Measurements from ENCODE around the gene TMIE.

TMIE gene

DNA sequence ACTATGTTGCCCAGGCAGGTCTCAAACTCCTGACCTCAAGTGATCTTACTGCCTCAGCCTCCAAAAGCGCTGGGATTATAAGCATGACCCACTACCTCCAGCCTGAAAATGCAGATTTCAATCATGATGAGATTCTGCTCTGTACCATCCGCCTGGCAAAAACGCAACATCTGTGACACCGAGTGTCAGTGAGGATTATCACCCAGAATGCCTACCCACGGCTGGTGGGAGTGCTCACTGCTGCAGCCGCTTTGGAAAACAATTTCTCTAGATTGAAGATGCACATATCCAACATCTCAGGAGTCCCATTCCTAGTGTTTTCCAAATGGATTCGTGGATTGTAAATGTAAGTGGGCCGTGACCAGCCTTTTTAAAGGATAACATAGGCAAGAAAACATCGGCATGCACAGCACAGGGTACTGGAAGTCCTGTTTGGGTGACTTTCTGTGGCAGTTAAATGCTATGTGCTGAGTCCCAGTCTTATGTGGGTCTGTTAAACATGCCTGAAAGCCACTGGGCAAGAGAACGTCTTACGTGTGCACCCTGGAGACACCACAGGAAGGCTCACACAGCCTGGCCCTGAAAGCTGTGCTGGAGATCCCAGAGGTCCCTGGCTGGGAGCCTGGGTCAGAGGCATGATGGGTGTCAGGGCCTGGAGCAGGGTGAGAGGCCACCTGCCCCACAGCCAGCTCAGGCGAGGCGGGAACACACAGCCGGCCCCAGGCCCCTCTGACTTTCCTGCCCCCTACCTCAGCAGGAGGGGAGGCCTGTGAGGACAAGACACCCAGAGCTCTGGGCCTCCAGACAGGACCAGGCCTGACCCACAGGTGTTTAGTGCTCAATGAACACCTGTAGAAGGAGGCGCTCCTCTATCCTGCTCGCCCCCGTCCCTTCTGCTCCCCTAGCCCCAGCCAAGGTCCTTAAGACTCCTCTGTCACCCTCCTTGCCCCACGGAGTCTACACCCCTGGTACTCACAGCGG lies 15.6 kb downstream of the TMIE start:
- Histone ChIP-seq H3K27me3 (ENCODE audit: insufficient read depth, low read depth, severe bottlenecking) (no peaks in the 10 kb centered on the region), H3K9me3 (ENCODE audit: severe bottlenecking) (no peaks in the 10 kb centered on the region), H3K36me3 (no peaks in the 10 kb centered on the region), H3K27ac (no peak overlapping the region), H3K4me3 (ENCODE audit: low read depth, low read length) (no peak overlapping the region)
- DNase-seq: no peak
- TF ChIP-seq, protein P1, sequence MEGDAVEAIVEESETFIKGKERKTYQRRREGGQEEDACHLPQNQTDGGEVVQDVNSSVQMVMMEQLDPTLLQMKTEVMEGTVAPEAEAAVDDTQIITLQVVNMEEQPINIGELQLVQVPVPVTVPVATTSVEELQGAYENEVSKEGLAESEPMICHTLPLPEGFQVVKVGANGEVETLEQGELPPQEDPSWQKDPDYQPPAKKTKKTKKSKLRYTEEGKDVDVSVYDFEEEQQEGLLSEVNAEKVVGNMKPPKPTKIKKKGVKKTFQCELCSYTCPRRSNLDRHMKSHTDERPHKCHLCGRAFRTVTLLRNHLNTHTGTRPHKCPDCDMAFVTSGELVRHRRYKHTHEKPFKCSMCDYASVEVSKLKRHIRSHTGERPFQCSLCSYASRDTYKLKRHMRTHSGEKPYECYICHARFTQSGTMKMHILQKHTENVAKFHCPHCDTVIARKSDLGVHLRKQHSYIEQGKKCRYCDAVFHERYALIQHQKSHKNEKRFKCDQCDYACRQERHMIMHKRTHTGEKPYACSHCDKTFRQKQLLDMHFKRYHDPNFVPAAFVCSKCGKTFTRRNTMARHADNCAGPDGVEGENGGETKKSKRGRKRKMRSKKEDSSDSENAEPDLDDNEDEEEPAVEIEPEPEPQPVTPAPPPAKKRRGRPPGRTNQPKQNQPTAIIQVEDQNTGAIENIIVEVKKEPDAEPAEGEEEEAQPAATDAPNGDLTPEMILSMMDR (IDR thresholded peaks at IDR 0.05; ENCODE audit: low read depth, low read length): no peak

DNA sequence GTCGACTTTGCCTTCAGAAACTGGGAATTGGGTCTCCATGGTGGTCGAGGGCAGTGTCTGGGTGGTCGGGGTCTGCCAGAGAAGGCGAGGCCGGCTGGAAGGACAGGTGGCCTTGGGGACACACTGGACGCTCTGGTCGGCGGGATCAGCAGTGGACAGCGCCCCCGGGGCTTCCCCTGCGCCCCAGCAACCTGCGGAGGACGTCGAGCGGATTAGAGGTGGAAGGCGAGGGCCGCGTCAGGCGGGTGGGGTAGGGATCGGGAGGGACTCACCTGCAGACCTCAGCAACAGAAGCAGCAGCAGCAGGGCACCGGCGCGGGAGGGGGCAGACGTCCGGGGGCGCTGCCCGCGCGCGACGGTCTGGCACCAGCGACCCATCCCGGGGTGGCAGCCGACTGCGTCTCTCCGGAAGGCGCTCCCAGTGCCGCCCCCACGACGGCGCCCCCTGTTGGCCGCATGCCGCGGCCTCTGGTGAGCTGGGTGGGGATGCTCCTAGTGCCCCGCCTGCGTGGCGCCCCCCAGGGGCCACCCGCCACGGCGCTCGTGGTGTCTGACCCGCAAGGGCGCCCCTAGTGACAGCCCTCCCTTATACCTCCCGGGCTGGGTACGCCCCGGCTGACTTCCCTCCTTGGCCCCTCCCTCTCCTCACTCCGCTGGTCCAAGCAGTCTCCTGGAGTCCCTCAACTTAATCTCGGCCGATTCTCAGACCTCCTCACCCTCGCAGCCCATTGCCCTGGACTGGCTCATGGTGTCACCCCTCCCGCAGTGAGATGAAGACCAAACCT lies 16.4 kb downstream of the TMIE start, which contains the start of gene PRSS50:
PRSS50 (minus strand) TSS at position 423 of the 785 bp plus-strand sequence; CDS start at position 378, 45 bp downstream.
- no peaks in the 10 kb centered on the region for H3K9me3 ChIP-seq (ENCODE audit: severe bottlenecking)
- H3K4me3 ChIP-seq (ENCODE audit: low read depth, low read length): no peak within 1 kb of the TSS
- H3K27me3 ChIP-seq (ENCODE audit: insufficient read depth, low read depth, severe bottlenecking): no peaks in the 10 kb centered on the region
- no peaks in the 10 kb centered on the region for H3K36me3 ChIP-seq
- H3K27ac ChIP-seq: no peak within 1 kb of the TSS
- DNase-seq: no peak
- TF ChIP-seq, protein P1 (IDR thresholded peaks at IDR 0.05; ENCODE audit: low read depth, low read length): peak; percentile 52

DNA sequence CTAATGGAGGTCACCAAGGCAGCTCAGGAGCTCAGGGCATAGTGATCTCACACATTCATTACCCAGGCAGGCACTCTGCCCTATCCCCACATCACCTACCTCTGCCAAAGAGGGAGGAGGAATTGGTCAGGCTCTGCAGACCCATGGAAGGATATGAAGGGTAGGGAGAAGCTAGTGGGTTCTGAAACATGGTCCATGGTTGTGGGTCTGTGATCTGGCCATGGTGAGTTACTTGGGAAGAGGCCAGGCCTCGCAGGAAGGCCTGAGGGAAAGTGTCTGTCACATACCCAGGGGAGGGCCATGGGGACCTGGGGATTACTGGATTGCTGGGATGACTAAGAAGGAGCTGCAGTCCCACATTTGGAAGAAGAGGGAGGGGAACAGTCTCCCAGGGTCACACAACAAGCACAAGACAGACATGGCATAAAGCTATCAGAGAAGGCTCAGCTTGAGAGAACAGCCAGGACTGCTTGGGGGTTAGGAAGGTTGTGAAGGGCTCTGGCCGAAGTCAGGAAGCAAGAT lies 17.9 kb downstream of the TMIE start:
- H3K27me3 ChIP-seq (ENCODE audit: insufficient read depth, low read depth, severe bottlenecking): no peaks in the 10 kb centered on the region
- H3K36me3 ChIP-seq: no peaks in the 10 kb centered on the region
- no peak for DNase-seq
- H3K27ac ChIP-seq: no peak overlapping the region
- TF ChIP-seq, protein P1 (IDR thresholded peaks at IDR 0.05; ENCODE audit: low read depth, low read length): no peak
- H3K4me3 ChIP-seq (ENCODE audit: low read depth, low read length): no peak overlapping the region
- no peaks in the 10 kb centered on the region for H3K9me3 ChIP-seq (ENCODE audit: severe bottlenecking)

DNA sequence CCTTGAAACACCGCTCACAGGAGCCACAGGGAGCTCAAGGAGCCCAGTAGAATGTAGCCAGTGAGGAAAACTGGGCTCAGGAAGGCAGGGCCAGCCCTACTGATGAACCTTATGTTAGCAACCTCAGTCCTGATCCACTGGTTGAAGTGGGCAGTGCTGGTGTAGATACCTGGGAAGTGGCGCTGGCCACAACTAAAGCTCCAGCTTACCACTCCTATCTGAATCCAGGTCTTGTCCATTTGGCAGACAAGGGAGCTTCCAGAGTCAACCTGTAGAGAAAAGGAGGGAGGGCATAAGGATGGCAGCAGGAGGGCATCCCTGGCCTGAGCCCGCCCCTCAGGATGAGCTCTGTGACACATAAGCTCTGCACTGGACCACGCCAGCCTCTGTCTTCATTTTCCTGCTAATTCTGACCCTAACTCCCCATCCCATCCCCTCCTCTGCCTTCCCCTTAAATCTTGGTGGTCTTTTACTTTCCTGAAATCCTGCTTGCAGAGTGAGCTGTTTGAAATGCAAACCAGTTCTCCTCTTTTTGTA lies 18.6 kb downstream of the TMIE start:
- TF ChIP-seq, protein P1 (IDR thresholded peaks at IDR 0.05; ENCODE audit: low read depth, low read length): no peak
- no peaks in the 10 kb centered on the region for H3K9me3 ChIP-seq (ENCODE audit: severe bottlenecking)
- no peak overlapping the region for H3K4me3 ChIP-seq (ENCODE audit: low read depth, low read length)
- no peaks in the 10 kb centered on the region for H3K36me3 ChIP-seq
- no peaks in the 10 kb centered on the region for H3K27me3 ChIP-seq (ENCODE audit: insufficient read depth, low read depth, severe bottlenecking)
- H3K27ac ChIP-seq: no peak overlapping the region
- DNase-seq: no peak

DNA sequence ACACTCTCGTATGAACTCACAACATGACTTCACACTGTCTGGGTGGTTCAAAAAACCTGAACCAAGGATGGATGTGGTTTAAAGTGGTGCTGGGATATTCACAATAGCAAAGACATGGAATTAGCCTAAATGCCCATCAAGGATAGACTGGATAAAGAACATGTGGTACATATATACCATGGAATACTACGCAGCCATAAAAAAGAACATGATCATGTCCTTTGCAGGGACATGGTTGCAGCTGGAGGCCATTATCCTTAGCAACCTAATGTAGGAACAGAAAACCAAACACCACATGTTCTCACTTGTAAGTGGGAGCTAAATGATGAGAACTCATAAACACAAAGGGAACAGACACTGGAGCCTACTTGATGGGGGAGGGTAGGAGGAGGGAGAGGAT lies 19.8 kb downstream of the TMIE start:
- H3K27me3 ChIP-seq (ENCODE audit: insufficient read depth, low read depth, severe bottlenecking): no peaks in the 10 kb centered on the region
- H3K4me3 ChIP-seq (ENCODE audit: low read depth, low read length): no peak overlapping the region
- TF ChIP-seq, protein P1 (IDR thresholded peaks at IDR 0.05; ENCODE audit: low read depth, low read length): no peak
- no peak overlapping the region for H3K27ac ChIP-seq
- no peaks in the 10 kb centered on the region for H3K9me3 ChIP-seq (ENCODE audit: severe bottlenecking)
- H3K36me3 ChIP-seq: no peaks in the 10 kb centered on the region
- DNase-seq: no peak
